Measurements from ENCODE around the gene ELAVL2.

DNA sequence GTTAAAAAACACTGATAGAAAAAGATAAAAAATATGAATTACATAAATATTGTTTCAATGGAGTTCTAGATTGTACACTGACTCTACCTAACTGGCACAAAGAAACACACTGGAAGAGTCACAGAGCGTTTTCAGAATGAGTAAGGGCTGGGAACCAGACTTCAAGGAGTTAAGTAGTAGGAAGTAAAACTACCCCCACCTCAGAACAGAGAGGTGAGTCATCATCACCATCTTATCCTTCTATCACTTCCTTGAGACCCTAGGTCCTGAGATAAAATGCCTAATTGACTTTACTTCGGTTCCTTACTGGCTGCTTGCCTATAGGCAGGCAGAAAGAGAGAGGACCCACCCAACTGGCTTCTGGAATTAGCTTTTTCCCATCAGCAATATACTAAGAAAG is 79.7 kb downstream of the ELAVL2 start:
- TF ChIP-seq, protein P1, sequence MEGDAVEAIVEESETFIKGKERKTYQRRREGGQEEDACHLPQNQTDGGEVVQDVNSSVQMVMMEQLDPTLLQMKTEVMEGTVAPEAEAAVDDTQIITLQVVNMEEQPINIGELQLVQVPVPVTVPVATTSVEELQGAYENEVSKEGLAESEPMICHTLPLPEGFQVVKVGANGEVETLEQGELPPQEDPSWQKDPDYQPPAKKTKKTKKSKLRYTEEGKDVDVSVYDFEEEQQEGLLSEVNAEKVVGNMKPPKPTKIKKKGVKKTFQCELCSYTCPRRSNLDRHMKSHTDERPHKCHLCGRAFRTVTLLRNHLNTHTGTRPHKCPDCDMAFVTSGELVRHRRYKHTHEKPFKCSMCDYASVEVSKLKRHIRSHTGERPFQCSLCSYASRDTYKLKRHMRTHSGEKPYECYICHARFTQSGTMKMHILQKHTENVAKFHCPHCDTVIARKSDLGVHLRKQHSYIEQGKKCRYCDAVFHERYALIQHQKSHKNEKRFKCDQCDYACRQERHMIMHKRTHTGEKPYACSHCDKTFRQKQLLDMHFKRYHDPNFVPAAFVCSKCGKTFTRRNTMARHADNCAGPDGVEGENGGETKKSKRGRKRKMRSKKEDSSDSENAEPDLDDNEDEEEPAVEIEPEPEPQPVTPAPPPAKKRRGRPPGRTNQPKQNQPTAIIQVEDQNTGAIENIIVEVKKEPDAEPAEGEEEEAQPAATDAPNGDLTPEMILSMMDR (conservative IDR thresholded peaks at IDR 0.05; ENCODE audit: low read depth, low read length) = no peak
- TF ChIP-seq EZH2 (IDR thresholded peaks at IDR 0.05; ENCODE audit: borderline replicate concordance, low read depth, low read length, poor library complexity, severe bottlenecking) = no peak
